Activated T-cell treated with anti-CD3 and anti-CD28 coated beads, Interleukin-2, amount 50 U/mL, for 72 hours (primary cell): ENCODE data around the gene SPINK13. TPM values are rescaled to one million over a fixed set of nuclear protein-coding genes. Genes with fewer than 3 reads are reported as not detected.
"Not testable (repeated sequence)": the region's sequence is repeated elsewhere in the genome, so short reads cannot be mapped to it uniquely, and the experiment has no call there.

Experiments used
- ATAC-seq, 2 donors: fragments of 150-1000 bp; cut with Tn5 transposase; replicated peaks in 1 of 2; 2 replicates each; pipeline ENCODE4 v1.10.0; 2021; ENCODE audit warnings: moderate library complexity in 2 of 2, mild to moderate bottlenecking in 1 of 2
- DNase-seq, 2 donors: peaks; one replicate each; pipeline ENCODE4 v3.0.0; 2021 to 2022; ENCODE audit warnings: mixed read lengths in 1 of 2
- H3K27ac Mint-ChIP-seq: one replicate; pipeline ENCODE4 v1.8.0; 2022; ENCODE audit warnings: mild to moderate bottlenecking, moderate library complexity, mixed read lengths
- H3K27me3 Mint-ChIP-seq: one replicate; pipeline ENCODE4 v1.8.0; 2022; ENCODE audit warnings: low read depth, mixed read lengths
- H3K36me3 Mint-ChIP-seq, 2 donors: one replicate each; pipeline ENCODE4 v1.8.0; 2022; ENCODE audit warnings: mixed read lengths in 2 of 2, mild to moderate bottlenecking in 1 of 2; ENCODE audit not compliant: insufficient read depth in 2 of 2
- H3K4me1 Mint-ChIP-seq: one replicate; pipeline ENCODE4 v1.8.0; 2022; ENCODE audit warnings: low read depth, mixed read lengths
- H3K4me3 Mint-ChIP-seq, 2 donors: one replicate each; pipeline ENCODE4 v1.8.0; 2022; ENCODE audit warnings: mild to moderate bottlenecking in 2 of 2, mixed read lengths in 2 of 2, moderate library complexity in 2 of 2
- H3K9me3 Mint-ChIP-seq, 2 donors: one replicate each; pipeline ENCODE4 v1.8.0; 2022; ENCODE audit warnings: mixed read lengths in 2 of 2
- total RNA-seq, 2 donors: library from RNA; stranded (reverse); gene quantifications; one replicate each; pipeline ENCODE4 v1.2.3, GENCODE V29; 2022

The SPINK13 gene
- total RNA-seq, 2 donors from 2014 or later: not detected

GRCh38 chr5:148275129-148275528 lies 6.5 kb downstream of the SPINK13 start:
- not testable (repeated sequence) for H3K4me1 Mint-ChIP-seq, H3K4me3 Mint-ChIP-seq, DNase-seq, H3K27me3 Mint-ChIP-seq, H3K36me3 Mint-ChIP-seq, ATAC-seq, H3K27ac Mint-ChIP-seq
- peaks cover 9 to 11% of the 10 kb centered on the region in 2 donors for H3K9me3 Mint-ChIP-seq

DNA sequence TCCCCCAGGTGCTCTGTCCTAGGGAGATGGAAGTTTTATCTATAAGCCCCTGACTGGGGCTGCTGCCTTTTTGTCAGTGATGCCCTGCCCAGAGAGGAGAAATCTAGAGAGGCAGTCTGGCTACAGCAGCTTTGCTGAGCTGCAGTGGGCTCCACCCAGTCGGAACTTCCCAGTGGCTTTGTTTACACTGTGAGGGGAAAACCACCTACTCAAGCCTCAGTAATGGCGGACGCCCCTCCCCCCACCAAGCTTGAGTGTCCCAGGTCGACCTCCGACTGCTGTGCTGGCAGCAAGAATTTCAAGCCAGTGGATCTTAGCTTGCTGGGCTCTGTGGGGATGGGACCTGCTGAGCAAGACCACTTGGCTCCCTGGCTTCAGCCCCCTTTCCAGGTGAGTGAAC lies 12.3 kb downstream of the SPINK13 start:
- not testable (repeated sequence) for ATAC-seq, H3K27ac Mint-ChIP-seq, H3K4me1 Mint-ChIP-seq, H3K4me3 Mint-ChIP-seq, H3K9me3 Mint-ChIP-seq
- Mint-ChIP-seq H3K36me3 (peaks cover 6 to 10% of the 10 kb centered on the region in 2 donors), H3K27me3 (peaks cover 13% of the 10 kb centered on the region)
- DNase-seq: peak; percentile 15 to 25

- Mint-ChIP-seq H3K36me3 (peaks cover 6 to 10% of the 10 kb centered on the region in 2 donors), H3K27me3 (peaks cover 13% of the 10 kb centered on the region)
- not testable (repeated sequence) for H3K27ac Mint-ChIP-seq, H3K4me3 Mint-ChIP-seq, ATAC-seq, DNase-seq, H3K9me3 Mint-ChIP-seq, H3K4me1 Mint-ChIP-seq
Measured at GRCh38 chr5:148281336-148281735, 12.7 kb downstream of the SPINK13 start.

GRCh38 chr5:148290271-148291195 lies 21.9 kb downstream of the SPINK13 start:
- Mint-ChIP-seq H3K4me1 (no peaks in the 10 kb centered on the region), H3K36me3 (no peaks in the 10 kb centered on the region), H3K27ac (no peak overlapping the region), H3K27me3 (no peaks in the 10 kb centered on the region), H3K9me3 (no peaks in the 10 kb centered on the region), H3K4me3 (no peak overlapping the region)
- ATAC-seq (peak in 1 of 2 donors; percentile 44), DNase-seq (no peak)

GRCh38 chr5:148297731-148298130 lies 29.1 kb downstream of the SPINK13 start:
- no peak for ATAC-seq
- no peaks in the 10 kb centered on the region for H3K9me3 Mint-ChIP-seq
- H3K36me3 Mint-ChIP-seq: no peaks in the 10 kb centered on the region
- no peak overlapping the region for H3K4me3 Mint-ChIP-seq
- no peaks in the 10 kb centered on the region for H3K27me3 Mint-ChIP-seq
- no peak for DNase-seq
- H3K27ac Mint-ChIP-seq: no peak overlapping the region
- H3K4me1 Mint-ChIP-seq: no peaks in the 10 kb centered on the region

- Mint-ChIP-seq H3K4me1 (no peaks in the 10 kb centered on the region), H3K9me3 (peaks cover 10 to 15% of the 10 kb centered on the region in 2 donors), H3K36me3 (peaks cover 2 to 3% of the 10 kb centered on the region in 2 donors), H3K27me3 (peaks cover 9% of the 10 kb centered on the region), H3K27ac (no peak overlapping the region), H3K4me3 (no peak overlapping the region)
- DNase-seq (no peak), ATAC-seq (no peak)
Measured at GRCh38 chr5:148306446-148306845, 37.9 kb downstream of the SPINK13 start.

DNA sequence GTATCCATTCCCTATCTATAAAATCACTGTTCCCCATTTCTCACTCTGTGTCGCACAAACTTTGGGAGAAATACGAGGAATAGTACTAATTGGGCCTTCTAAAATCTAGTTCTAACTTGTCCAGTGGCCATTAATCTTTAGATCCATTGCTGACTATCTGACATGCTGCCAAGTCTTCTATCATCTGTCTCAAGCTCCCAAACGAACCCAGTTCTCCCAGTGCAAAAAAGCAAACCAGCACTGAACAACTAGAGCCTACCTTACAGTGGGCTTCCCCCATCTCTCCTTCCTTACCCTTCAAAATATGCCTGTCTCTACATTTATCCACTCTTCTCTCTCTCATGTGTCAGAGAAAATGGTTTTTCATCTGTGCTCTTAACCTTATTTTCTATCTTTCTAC lies 40.4 kb downstream of the SPINK13 start:
- H3K4me1 Mint-ChIP-seq: no peaks in the 10 kb centered on the region

GRCh38 chr5:148309746-148310145 lies 41.2 kb downstream of the SPINK13 start:
- no peak for ATAC-seq
- H3K27ac Mint-ChIP-seq: no peak overlapping the region
- peaks cover 2 to 3% of the 10 kb centered on the region in 2 donors for H3K36me3 Mint-ChIP-seq
- no peak for DNase-seq
- H3K27me3 Mint-ChIP-seq: peaks cover 9% of the 10 kb centered on the region
- no peak overlapping the region for H3K4me3 Mint-ChIP-seq
- H3K4me1 Mint-ChIP-seq: no peaks in the 10 kb centered on the region
- peaks cover 11 to 15% of the 10 kb centered on the region in 2 donors for H3K9me3 Mint-ChIP-seq

More for the DNA sequence above, 40.4 kb downstream of the SPINK13 start:
- Mint-ChIP-seq H3K9me3 (peaks cover 11 to 15% of the 10 kb centered on the region in 2 donors), H3K36me3 (peaks cover 2 to 3% of the 10 kb centered on the region in 2 donors), H3K4me3 (no peak overlapping the region), H3K27me3 (peaks cover 9% of the 10 kb centered on the region), H3K27ac (no peak overlapping the region)
- DNase-seq: no peak
- ATAC-seq: no peak

- Mint-ChIP-seq H3K4me3 (no peak overlapping the region), H3K4me1 (no peaks in the 10 kb centered on the region), H3K27ac (no peak overlapping the region), H3K9me3 (peaks cover 11 to 15% of the 10 kb centered on the region in 2 donors), H3K27me3 (peaks cover 9% of the 10 kb centered on the region), H3K36me3 (peaks cover 2 to 3% of the 10 kb centered on the region in 2 donors)
- DNase-seq: no peak
- no peak for ATAC-seq
Measured at GRCh38 chr5:148311484-148311883, 42.9 kb downstream of the SPINK13 start.

DNA sequence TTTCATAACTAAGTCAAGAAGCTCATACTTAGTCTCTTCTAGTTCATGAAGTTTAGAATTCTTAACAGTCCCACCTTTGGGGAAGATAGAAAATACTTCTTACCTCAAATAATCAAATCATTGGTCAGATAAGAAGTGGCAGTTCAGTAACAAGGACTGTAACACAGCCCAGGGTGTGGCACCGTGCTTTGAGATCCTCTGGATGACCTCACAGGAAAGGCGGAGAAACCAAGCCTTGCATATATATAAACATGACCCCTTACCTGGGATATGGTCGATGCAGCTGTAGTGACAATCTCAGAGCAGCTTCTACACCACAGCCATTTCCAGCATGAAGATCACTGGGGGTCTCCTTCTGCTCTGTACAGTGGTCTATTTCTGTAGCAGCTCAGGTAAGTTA lies 43.6 kb downstream of the SPINK13 start, which contains the start of gene SPINK7:
Gene SPINK7, plus strand, starts transcription at position 271 of the 400 bp plus-strand sequence. Its CDS starts 61 bp downstream, at position 332.
- Mint-ChIP-seq H3K27me3 (peaks cover 9% of the 10 kb centered on the region), H3K9me3 (peaks cover 11 to 15% of the 10 kb centered on the region in 2 donors), H3K4me1 (no peaks in the 10 kb centered on the region), H3K27ac (no peak within 1 kb of the TSS), H3K36me3 (peaks cover 2 to 3% of the 10 kb centered on the region in 2 donors), H3K4me3 (no peak within 1 kb of the TSS)
- DNase-seq (no peak), ATAC-seq (no peak)

GRCh38 chr5:148314187-148314586 lies 45.6 kb downstream of the SPINK13 start:
- H3K9me3 Mint-ChIP-seq: peaks cover 8 to 9% of the 10 kb centered on the region in 2 donors
- no peak overlapping the region for H3K27ac Mint-ChIP-seq
- H3K4me1 Mint-ChIP-seq: no peaks in the 10 kb centered on the region
- ATAC-seq (no peak), DNase-seq (no peak)
- peaks cover under 1% of the 10 kb centered on the region in 2 donors for H3K36me3 Mint-ChIP-seq
- no peak overlapping the region for H3K4me3 Mint-ChIP-seq
- H3K27me3 Mint-ChIP-seq: peaks cover 6% of the 10 kb centered on the region

DNA sequence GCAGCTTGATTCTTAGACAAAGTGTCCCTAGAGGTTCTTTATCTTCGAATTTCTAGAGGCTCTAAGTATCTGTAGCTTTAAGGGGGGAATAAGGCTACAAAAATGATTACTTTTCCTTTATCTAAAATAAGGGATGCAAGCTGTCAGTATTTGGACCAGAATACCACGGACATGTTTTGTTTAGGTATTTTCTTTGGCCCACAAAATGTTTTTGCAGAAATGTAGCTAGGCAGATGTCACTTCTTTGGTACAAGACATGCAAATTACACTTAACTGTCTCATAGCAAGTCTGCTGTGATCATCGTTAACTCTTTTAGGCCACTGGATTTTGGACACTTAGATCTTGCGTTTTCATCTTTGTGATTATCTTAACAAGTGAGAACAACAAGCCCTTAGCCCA lies 46.1 kb downstream of the SPINK13 start:
- peaks cover under 1% of the 10 kb centered on the region for H3K27me3 Mint-ChIP-seq
- H3K4me1 Mint-ChIP-seq: no peaks in the 10 kb centered on the region
- no peak for DNase-seq
- H3K36me3 Mint-ChIP-seq: peaks cover 0 to 3% of the 10 kb centered on the region in 2 donors
- H3K9me3 Mint-ChIP-seq: peaks cover 3 to 4% of the 10 kb centered on the region in 2 donors
- H3K27ac Mint-ChIP-seq: no peak overlapping the region
- H3K4me3 Mint-ChIP-seq: no peak overlapping the region
- no peak for ATAC-seq
